ENCODE results near the gene CNTROB. TPM values are rescaled to one million over a fixed set of nuclear protein-coding genes. Genes with fewer than 3 reads are reported as not detected.

The CNTROB gene
- total and polyA plus RNA-seq, 2 experiments from 2014 or later: 23.1 to 42.6 TPM

DNA sequence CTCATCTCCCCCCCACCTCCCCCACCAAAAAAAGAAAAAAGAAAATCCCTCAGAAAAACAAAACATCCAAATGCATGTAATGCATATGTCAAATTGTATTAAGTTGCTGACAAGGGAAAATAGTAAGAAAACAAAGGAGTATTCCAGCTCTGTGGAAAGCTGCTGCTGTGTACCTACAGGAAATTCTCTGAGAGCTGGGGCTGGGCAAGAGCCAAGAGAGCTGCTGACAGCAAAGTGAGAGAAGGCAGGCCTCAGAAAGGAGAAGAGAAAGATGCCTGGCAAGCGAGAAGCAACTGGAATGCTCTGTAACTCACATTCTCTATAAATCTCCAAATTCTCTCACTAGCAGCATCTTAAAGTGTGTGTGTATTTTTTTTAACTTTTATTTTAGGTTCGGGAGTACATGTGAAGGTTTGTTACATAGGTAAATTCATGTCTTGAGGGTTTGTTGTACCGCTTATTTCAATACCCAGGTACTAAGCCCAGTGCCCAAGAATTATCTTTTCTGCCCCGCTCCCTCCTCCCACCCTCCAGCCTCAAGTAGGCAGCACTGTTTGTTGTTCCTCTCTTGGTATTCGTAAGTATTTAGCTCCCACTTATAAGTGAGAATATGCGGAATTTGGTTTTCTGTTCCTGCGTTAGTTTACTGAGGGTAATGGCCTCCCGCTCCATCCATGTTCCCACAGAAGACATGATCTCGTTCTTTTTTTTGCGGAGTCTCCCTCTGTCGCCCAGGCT, 24.4 kb downstream of the CNTROB start:
- peak overlapping the region; percentile 92 for H3K27ac ChIP-seq
- peak; percentile 84 to 94 for DNase-seq (ENCODE audit: low read depth in 1 of 2, low spot score in 1 of 2)
- H3K27me3 ChIP-seq: no peaks in the 10 kb centered on the region
- TF ChIP-seq, protein P1, sequence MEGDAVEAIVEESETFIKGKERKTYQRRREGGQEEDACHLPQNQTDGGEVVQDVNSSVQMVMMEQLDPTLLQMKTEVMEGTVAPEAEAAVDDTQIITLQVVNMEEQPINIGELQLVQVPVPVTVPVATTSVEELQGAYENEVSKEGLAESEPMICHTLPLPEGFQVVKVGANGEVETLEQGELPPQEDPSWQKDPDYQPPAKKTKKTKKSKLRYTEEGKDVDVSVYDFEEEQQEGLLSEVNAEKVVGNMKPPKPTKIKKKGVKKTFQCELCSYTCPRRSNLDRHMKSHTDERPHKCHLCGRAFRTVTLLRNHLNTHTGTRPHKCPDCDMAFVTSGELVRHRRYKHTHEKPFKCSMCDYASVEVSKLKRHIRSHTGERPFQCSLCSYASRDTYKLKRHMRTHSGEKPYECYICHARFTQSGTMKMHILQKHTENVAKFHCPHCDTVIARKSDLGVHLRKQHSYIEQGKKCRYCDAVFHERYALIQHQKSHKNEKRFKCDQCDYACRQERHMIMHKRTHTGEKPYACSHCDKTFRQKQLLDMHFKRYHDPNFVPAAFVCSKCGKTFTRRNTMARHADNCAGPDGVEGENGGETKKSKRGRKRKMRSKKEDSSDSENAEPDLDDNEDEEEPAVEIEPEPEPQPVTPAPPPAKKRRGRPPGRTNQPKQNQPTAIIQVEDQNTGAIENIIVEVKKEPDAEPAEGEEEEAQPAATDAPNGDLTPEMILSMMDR (IDR thresholded peaks at IDR 0.05; ENCODE audit: low read depth, low read length): no peak
- no peak overlapping the region for H3K4me3 ChIP-seq
- H3K9me3 ChIP-seq (ENCODE audit: low read depth): no peaks in the 10 kb centered on the region
- H3K36me3 ChIP-seq: no peaks in the 10 kb centered on the region
- peaks cover 14% of the 10 kb centered on the region for H3K4me1 ChIP-seq (ENCODE audit: low read depth)

DNA sequence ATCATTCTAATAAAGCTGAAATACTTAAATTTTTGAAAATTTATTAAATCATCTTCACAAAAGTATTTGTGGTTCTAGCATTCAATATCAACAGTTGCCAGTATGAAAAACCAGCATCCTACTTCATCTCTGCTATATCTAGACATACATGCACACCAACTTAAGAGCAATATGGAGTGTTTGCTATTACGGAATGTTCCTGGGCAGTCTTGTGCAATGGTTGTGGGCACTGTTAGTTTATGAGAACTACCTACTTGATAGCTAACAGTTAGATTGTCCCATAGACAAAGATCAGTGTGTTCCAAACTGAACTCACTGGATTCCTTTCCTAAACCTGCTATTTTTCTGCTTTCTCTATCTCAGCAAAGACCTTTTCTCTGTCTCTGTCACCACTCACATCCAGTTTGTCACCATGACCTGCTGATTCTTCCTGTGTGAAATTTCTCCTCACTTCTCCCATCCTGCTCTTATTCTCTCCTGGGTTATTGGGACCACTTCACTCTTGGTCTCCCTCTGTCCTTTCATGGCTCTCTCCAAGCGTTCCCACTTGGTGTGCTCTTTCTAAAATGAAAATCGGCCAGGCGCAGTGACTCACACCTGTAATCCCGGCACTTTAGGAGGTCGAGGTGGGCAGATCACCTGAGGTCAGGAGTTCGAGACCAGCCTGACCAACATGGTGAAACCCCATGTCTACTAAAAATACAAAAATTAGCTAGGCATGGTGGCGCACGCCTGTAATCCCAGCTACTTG, 27.7 kb downstream of the CNTROB start:
- Histone ChIP-seq H3K27ac (no peak overlapping the region), H3K36me3 (no peaks in the 10 kb centered on the region), H3K27me3 (no peaks in the 10 kb centered on the region), H3K4me3 (no peak overlapping the region), H3K4me1 (ENCODE audit: low read depth) (peaks cover 14% of the 10 kb centered on the region), H3K9me3 (ENCODE audit: low read depth) (no peaks in the 10 kb centered on the region)
- TF ChIP-seq, protein P1 (IDR thresholded peaks at IDR 0.05; ENCODE audit: low read depth, low read length): no peak
- DNase-seq (ENCODE audit: low read depth in 1 of 2, low spot score in 1 of 2): peak in 1 of 2 donors; percentile 64

DNA sequence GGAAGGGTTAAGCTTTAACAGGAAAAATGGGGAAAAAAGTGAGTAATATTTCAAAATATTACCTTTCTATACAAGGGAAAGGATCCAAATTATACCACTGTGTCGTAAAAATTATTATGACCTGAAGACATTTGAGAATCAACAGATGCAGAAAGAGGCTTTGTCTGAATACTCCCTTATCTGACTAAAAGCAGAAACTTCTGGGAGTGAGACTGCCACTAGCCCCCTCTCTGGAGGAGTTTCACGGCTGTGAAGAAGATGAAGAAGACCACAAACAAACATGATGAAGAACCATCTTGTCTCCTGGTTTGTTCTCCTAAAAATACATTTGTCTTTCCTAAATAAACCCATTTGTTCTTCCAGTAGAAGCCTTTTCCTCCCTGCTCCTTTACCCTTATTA, 29.4 kb downstream of the CNTROB start:
- DNase-seq (ENCODE audit: low read depth in 1 of 2, low spot score in 1 of 2): no peak
- no peaks in the 10 kb centered on the region for H3K27me3 ChIP-seq
- H3K36me3 ChIP-seq: no peaks in the 10 kb centered on the region
- TF ChIP-seq, protein P1 (IDR thresholded peaks at IDR 0.05; ENCODE audit: low read depth, low read length): no peak
- H3K27ac ChIP-seq: no peak overlapping the region
- peaks cover 5% of the 10 kb centered on the region for H3K4me1 ChIP-seq (ENCODE audit: low read depth)
- no peaks in the 10 kb centered on the region for H3K9me3 ChIP-seq (ENCODE audit: low read depth)
- no peak overlapping the region for H3K4me3 ChIP-seq

DNA sequence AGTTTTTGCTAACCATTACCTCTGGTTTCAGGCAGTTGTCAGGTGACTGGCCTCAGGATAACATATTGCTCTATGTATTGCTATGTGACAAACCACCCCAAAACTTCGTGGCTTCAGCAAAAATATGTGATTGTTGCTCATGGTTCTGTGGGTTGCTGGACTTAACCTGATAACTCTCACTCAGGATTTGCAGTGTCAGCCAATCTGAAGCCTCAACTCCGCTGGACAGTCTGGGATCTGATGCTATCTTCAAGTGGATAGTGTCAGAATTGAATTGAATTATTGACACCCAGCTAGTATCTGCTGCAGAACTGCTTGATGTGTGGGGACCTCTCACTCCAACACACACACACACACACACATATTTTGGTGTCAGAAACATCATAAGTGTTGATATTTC, 35.7 kb downstream of the CNTROB start:
- TF ChIP-seq, protein P1 (IDR thresholded peaks at IDR 0.05; ENCODE audit: low read depth, low read length): no peak
- H3K9me3 ChIP-seq (ENCODE audit: low read depth): no peaks in the 10 kb centered on the region
- H3K27ac ChIP-seq: no peak overlapping the region
- H3K27me3 ChIP-seq: no peaks in the 10 kb centered on the region
- H3K36me3 ChIP-seq: no peaks in the 10 kb centered on the region
- no peaks in the 10 kb centered on the region for H3K4me1 ChIP-seq (ENCODE audit: low read depth)
- no peak for DNase-seq (ENCODE audit: low read depth in 1 of 2, low spot score in 1 of 2)
- no peak overlapping the region for H3K4me3 ChIP-seq

DNA sequence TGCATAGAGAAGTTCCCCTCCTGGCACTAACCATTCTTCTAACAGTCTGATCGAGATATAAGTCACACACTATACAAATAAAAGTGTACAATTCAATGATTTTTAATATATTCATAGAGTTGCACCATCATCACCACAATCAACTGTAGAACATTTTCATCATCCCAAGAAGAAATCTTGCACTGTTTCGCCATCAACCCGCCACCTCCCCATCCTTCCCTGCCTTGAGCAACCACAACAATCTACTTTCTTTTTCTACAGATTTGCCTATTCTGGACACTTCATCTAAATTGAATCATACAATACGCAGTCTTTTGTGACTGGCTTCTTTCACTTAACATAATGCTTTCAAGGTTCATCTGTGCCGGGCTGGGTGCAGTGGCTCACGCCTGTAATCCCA, 37.4 kb downstream of the CNTROB start:
- no peaks in the 10 kb centered on the region for H3K27me3 ChIP-seq
- no peak overlapping the region for H3K27ac ChIP-seq
- H3K4me1 ChIP-seq (ENCODE audit: low read depth): no peaks in the 10 kb centered on the region
- DNase-seq (ENCODE audit: low read depth in 1 of 2, low spot score in 1 of 2): peak in 1 of 2 donors; percentile 75
- H3K36me3 ChIP-seq: no peaks in the 10 kb centered on the region
- no peak overlapping the region for H3K4me3 ChIP-seq
- no peaks in the 10 kb centered on the region for H3K9me3 ChIP-seq (ENCODE audit: low read depth)
- TF ChIP-seq, protein P1 (IDR thresholded peaks at IDR 0.05; ENCODE audit: low read depth, low read length): no peak
